Stimulated activated CD4-positive, alpha-beta T cell treated with anti-CD3 and anti-CD28 coated beads, TNF-alpha, amount 100 ng/mL, for 4 hours (primary cell): ENCODE results near the gene JMJD1C.

ENCODE experiments used
- DNase-seq, 3 experiments: peaks; one replicate each; pipeline ENCODE4 v3.0.0-alpha.2; 2020; ENCODE audit warnings: low read depth in 3 of 3

The JMJD1C gene

GRCh38 chr10:63227207-63227895, 238.4 kb downstream of the JMJD1C start:
- no peak for DNase-seq

GRCh38 chr10:63224241-63224640, 241.5 kb downstream of the JMJD1C start:
- no peak for DNase-seq

GRCh38 chr10:63221950-63222349, 243.8 kb downstream of the JMJD1C start:
- DNase-seq: no peak

GRCh38 chr10:63219749-63220148, 246.0 kb downstream of the JMJD1C start:
- DNase-seq: no peak

GRCh38 chr10:63217120-63217605, 248.6 kb downstream of the JMJD1C start:
- no peak for DNase-seq

GRCh38 chr10:63214571-63214970, 251.2 kb downstream of the JMJD1C start:
- DNase-seq: no peak

GRCh38 chr10:63213489-63213888, 252.3 kb downstream of the JMJD1C start:
- no peak for DNase-seq

- no peak for DNase-seq
Measured at GRCh38 chr10:63210611-63211196, 255.1 kb downstream of the JMJD1C start.

- no peak for DNase-seq
Measured at GRCh38 chr10:63209705-63210104, 256.1 kb downstream of the JMJD1C start.

GRCh38 chr10:63208986-63209385, 256.8 kb downstream of the JMJD1C start:
- DNase-seq: no peak

- DNase-seq: no peak
Measured at GRCh38 chr10:63206997-63207811, 258.6 kb downstream of the JMJD1C start.

- no peak for DNase-seq
Measured at GRCh38 chr10:63206576-63206975, 259.2 kb downstream of the JMJD1C start.

- DNase-seq: no peak
Measured at GRCh38 chr10:63205421-63205820, 260.4 kb downstream of the JMJD1C start.

GRCh38 chr10:63204667-63205391, 260.9 kb downstream of the JMJD1C start:
- DNase-seq: no peak

- no peak for DNase-seq
Measured at GRCh38 chr10:63201118-63201517, 264.7 kb downstream of the JMJD1C start.

- no peak for DNase-seq
Measured at GRCh38 chr10:63200431-63200830, 265.3 kb downstream of the JMJD1C start.

GRCh38 chr10:63199716-63200115, 266.1 kb downstream of the JMJD1C start:
- DNase-seq: no peak

- DNase-seq: no peak
Measured at GRCh38 chr10:63197344-63198092, 268.3 kb downstream of the JMJD1C start.

- no peak for DNase-seq
Measured at GRCh38 chr10:63192826-63193225, 273.0 kb downstream of the JMJD1C start.

- DNase-seq: no peak
Measured at GRCh38 chr10:63175534-63175933, 290.2 kb downstream of the JMJD1C start.
